Measurements from ENCODE around the gene C16orf89.
A peak's percentile ranks its signal among the peaks of the same experiment; 100 is the strongest.
"Not testable (repeated sequence)": the region's sequence is repeated elsewhere in the genome, so short reads cannot be mapped to it uniquely, and the experiment has no call there.

Gene C16orf89

DNA sequence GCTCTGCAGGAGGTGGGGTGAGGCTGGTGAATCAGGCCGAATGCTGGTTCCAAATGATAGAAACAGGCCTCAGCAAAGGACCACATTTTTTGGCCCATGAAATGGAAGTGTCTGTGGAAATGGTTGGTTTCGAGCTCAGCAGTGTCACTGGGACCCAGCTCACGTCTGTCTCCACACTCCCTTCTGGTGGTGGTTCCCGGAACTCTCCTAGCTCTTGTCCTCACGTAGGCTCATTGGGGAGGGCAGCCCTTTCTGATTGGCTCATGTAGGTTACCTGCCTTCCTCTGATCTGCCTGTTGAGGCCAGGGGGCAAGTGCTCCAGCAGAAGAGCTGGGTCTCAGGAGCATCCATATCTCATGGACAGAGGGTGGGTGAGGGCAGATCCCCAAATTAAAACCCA is 9.9 kb upstream of the C16orf89 start:
- DNase-seq (no peak), ATAC-seq (replicated peaks) (no peak)
- H3K9me3 Mint-ChIP-seq, result no peaks in the 10 kb centered on the region
- H3K27me3 Mint-ChIP-seq, result no peaks in the 10 kb centered on the region
- H3K4me1 Mint-ChIP-seq (ENCODE audit: low read depth in 2 of 2), result peaks cover 27% of the 10 kb centered on the region in 2 donors
- peak overlapping the region in 1 of 2 donors; percentile 78 for H3K27ac Mint-ChIP-seq
- peaks cover 55% of the 10 kb centered on the region for H3K36me3 Mint-ChIP-seq (ENCODE audit: insufficient read depth)
- H3K4me3 Mint-ChIP-seq, result no peak overlapping the region

DNA sequence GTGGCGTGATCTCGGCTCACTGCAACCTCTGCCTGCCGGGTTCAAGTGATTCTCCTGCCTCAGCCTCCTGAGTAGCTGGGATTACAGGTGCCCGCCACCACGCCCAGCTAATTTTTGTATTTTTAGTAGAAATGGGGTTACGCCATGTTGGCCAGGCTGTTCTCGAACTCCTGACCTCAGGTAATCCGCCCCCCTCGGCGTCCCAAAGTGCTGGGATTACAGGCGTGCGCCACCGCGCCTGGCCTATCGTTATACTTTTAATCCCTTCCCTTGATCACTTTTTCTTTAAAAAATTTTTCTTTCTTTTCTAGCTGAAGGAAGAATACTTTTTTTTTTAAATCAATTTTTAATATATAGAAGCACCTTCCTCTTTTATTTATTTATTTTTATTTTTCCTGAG is 8.0 kb upstream of the C16orf89 start:
- Mint-ChIP-seq H3K36me3 (ENCODE audit: insufficient read depth) (peaks cover 45% of the 10 kb centered on the region), H3K4me1 (ENCODE audit: low read depth in 2 of 2) (peaks cover 27% of the 10 kb centered on the region in 2 donors)
- DNase-seq; H3K9me3 Mint-ChIP-seq; H3K27me3 Mint-ChIP-seq; H3K4me3 Mint-ChIP-seq; ATAC-seq (replicated peaks); H3K27ac Mint-ChIP-seq: not testable (repeated sequence)

DNA sequence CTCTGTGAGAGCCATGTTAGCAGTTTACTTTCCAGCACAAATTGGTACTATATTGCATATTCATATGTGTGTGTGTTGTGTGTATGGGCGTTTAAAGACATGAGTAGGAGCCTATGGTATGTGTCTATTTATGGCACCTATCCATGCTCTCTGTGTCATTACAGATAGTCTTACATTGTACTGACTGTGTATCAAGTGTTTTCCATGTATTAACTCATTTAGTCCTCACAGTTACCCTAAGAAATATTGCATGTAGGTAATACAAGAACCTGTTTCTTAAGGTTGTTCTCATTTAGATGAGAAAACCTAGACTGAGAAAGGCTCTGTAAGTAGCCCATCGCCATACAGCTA is 7.5 kb upstream of the C16orf89 start:
- peak overlapping the region; percentile 96 for H3K4me3 Mint-ChIP-seq
- H3K27ac Mint-ChIP-seq, result peak overlapping the region; percentile 41 to 98
- H3K4me1 Mint-ChIP-seq (ENCODE audit: low read depth in 2 of 2), result peaks cover 27% of the 10 kb centered on the region in 2 donors
- no peaks in the 10 kb centered on the region for H3K9me3 Mint-ChIP-seq
- DNase-seq, result no peak
- no peak for ATAC-seq (replicated peaks)
- no peaks in the 10 kb centered on the region for H3K27me3 Mint-ChIP-seq
- H3K36me3 Mint-ChIP-seq (ENCODE audit: insufficient read depth), result peaks cover 45% of the 10 kb centered on the region

DNA sequence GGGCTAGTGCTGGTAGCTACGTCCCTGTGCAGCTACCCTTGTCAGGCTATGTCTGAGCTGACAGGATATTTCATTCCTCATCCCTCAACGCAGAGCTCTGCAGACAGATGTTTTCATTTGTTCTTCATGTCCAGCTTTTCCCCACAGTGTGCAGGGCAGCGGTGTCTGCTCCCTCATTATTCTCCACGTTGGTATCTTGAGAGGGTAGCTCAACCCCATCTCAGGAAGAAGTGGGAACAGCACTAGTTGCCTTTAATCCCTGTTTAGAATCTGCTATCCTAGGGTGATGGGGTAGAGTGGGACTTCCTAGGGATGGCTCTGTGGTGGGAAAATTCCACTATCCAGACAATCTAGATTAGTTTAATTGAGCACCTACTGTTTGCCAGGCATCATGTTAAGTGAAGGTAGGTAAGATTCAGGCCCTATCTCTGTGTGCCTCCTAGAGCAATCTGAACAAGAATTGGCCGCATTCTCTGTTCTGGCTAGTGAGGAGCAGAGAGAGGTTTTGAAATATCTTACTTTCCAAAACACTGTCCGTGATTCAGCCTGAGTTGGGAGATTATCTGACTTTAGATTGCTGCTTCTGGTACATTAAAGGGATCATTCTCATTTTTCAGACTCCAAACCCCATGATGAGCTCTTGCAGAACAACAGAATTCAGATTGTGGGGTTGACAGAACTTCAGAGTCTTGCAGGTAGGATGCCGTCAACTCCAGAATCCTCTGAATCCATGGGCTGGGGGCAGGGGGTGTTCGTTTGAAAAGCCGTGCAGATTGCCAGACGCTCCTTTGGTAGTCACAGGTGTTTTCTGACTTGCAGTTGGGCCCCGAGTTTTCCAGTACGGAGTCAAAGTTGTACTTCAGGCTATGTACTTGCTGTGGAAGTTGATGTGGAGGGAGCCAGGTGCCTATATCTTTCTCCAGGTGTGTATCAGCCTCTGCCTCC is 6.8 kb upstream of the C16orf89 start:
- peaks cover 42% of the 10 kb centered on the region for H3K36me3 Mint-ChIP-seq (ENCODE audit: insufficient read depth)
- no peaks in the 10 kb centered on the region for H3K27me3 Mint-ChIP-seq
- peaks cover 27% of the 10 kb centered on the region in 2 donors for H3K4me1 Mint-ChIP-seq (ENCODE audit: low read depth in 2 of 2)
- DNase-seq, result no peak
- ATAC-seq (replicated peaks), result no peak
- H3K9me3 Mint-ChIP-seq, result no peaks in the 10 kb centered on the region
- peak overlapping the region; percentile 98 to 99 for H3K27ac Mint-ChIP-seq
- peak overlapping the region; percentile 96 for H3K4me3 Mint-ChIP-seq

DNA sequence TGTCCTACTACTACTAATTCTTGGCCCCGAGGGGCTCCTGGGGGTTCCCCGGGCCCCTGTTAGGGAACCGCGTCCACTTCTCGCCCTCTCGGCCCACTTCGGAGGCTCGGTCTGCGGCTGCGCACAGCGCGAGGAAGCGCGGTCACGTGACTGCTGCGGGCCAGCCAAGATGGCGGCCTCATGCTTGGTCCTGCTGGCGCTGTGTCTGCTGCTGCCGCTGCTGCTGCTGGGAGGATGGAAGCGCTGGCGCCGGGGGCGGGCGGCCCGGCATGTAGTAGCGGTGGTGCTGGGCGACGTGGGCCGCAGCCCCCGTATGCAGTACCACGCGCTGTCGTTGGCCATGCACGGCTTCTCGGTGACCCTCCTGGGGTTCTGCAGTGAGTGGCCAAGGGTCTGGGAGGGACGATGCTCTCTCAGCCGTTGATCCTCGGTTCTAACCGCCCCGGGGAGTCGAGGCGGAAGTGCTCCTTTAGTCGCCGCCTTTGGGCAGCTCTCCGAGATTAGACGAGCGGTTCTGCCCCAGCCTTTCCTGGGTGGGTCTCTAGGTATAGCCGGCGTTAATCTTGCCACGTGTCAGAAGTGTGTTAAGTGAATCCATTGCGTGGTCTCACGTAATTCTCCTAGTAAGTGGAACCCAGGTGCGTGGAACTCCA is 6.1 kb upstream of the C16orf89 start, which contains the start of gene ALG1:
Gene ALG1 (plus strand): TSS at position 163 of the 653 bp plus-strand sequence. CDS start 7 bp downstream, at position 170.
- peak within 1 kb of the TSS; percentile 98 to 99 for H3K27ac Mint-ChIP-seq
- ATAC-seq (replicated peaks), result peak; percentile 92
- no peaks in the 10 kb centered on the region for H3K9me3 Mint-ChIP-seq
- peak; percentile 87 to 91 (median 88) for DNase-seq
- H3K36me3 Mint-ChIP-seq (ENCODE audit: insufficient read depth), result peaks cover 41% of the 10 kb centered on the region
- peaks cover 27% of the 10 kb centered on the region in 2 donors for H3K4me1 Mint-ChIP-seq (ENCODE audit: low read depth in 2 of 2)
- no peaks in the 10 kb centered on the region for H3K27me3 Mint-ChIP-seq
- peak within 1 kb of the TSS; percentile 96 for H3K4me3 Mint-ChIP-seq

DNA sequence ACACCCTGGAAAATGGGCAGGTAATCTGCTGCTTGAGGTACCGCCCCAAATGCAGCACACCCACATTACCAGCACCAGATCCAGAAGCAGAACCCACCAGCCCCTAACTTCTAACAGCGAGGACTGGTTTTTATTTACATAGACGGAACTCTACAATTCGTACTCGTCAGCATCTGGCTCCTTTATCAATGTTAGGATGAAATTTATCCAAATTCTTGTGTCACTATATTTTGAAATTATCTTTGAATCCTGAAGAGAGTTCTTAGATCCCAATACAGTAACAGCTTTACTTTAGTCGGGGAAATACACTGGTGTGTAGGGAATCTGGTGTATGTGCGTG is 5.6 kb upstream of the C16orf89 start:
- Mint-ChIP-seq H3K4me1 (ENCODE audit: low read depth in 2 of 2) (peaks cover 27% of the 10 kb centered on the region in 2 donors), H3K9me3 (no peaks in the 10 kb centered on the region), H3K27me3 (no peaks in the 10 kb centered on the region), H3K27ac (peak overlapping the region; percentile 98 to 99), H3K36me3 (ENCODE audit: insufficient read depth) (peaks cover 36% of the 10 kb centered on the region), H3K4me3 (peak overlapping the region; percentile 96)
- DNase-seq, result no peak
- ATAC-seq (replicated peaks), result no peak

DNA sequence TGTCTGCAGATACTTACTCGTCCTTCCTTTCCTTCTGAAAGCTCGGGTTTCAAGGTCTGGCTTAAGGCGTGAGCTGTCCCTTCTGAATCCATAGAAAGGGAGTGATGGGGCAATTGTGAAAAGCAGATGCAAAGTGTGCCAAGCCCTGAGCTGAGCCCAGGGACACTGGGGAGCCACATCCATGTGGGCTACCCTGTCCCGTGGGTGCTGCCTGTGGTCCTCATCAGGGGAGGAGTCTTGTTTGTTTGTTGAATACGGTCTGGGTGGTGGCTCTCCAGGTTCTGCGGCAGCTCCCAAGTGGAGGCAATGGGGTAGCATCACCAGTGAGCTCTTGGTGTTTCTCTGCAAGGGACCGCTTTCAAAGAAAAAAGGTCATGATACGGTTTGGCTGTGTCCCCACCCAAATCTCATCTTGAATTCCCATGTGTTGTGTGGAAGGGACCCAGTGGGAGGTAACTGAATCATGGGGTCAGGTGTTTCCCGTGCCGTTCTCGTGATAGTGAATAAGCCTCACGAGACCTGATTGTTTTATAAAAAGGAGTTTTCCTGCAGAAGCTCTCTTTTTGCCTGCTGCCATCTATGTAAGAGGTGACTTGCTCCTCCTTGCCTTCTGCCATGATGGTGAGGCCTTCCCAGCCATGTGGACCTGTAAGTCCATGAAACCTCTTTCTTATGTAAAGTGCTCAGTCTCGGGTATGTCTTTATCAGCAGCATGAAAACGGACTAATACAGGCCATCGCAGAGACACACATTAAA is 4.9 kb upstream of the C16orf89 start:
- H3K9me3 Mint-ChIP-seq, result no peaks in the 10 kb centered on the region
- peak overlapping the region; percentile 98 to 99 for H3K27ac Mint-ChIP-seq
- H3K27me3 Mint-ChIP-seq, result peaks cover 0 to 2% of the 10 kb centered on the region in 2 donors
- H3K36me3 Mint-ChIP-seq (ENCODE audit: insufficient read depth), result peaks cover 29% of the 10 kb centered on the region
- peak overlapping the region in 1 of 2 donors; percentile 96 for H3K4me3 Mint-ChIP-seq
- ATAC-seq (replicated peaks) (no peak), DNase-seq (no peak)
- H3K4me1 Mint-ChIP-seq (ENCODE audit: low read depth in 2 of 2), result peaks cover 27% of the 10 kb centered on the region in 2 donors

DNA sequence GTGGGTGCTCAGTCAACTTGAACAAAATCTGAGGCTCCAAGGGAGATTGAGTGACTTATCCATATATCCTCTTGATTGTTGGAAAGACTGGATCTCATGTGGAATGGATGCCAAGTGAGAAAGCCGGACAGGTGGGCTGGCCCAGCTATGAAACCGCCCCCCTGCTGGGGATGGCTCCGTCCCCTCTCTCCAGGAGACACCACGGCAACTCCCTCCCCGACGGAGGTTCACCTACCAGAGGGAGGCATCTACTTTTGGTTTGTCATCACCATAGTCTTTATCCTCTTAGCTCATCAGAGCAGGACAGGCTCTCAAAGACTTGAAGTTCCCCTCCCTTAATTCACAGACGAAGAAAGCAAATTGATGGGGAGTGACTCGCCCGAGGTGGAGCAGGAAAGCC is 4.1 kb upstream of the C16orf89 start:
- H3K27me3 Mint-ChIP-seq, result peaks cover 0 to 7% of the 10 kb centered on the region in 2 donors
- H3K9me3 Mint-ChIP-seq, result no peaks in the 10 kb centered on the region
- peak overlapping the region in 1 of 2 donors; percentile 45 for H3K4me3 Mint-ChIP-seq
- ATAC-seq (replicated peaks), result no peak
- H3K27ac Mint-ChIP-seq, result peak overlapping the region in 1 of 2 donors; percentile 98
- H3K4me1 Mint-ChIP-seq (ENCODE audit: low read depth in 2 of 2), result peaks cover 24 to 27% of the 10 kb centered on the region in 2 donors
- no peak for DNase-seq
- H3K36me3 Mint-ChIP-seq (ENCODE audit: insufficient read depth), result peaks cover 22% of the 10 kb centered on the region

DNA sequence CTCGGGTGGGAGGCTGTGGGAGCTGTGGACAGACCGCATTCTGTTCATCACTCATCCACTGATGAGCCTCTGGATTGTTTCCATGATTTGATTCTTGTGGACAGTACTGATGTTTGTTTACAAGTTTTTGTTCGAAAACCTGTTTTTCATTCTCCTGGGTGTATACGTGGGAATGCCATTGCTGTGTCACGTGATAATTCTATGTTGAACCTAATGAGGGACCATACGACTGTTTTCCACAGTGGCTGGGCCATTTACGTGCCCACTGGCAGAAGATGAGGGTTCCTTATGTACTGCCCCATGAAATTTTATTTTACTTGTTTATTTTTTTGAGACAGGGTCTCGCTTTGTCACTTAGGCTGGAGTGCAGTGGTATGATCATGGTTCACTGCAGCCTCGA is 3.3 kb upstream of the C16orf89 start:
- Mint-ChIP-seq H3K4me3 (no peak overlapping the region), H3K9me3 (no peaks in the 10 kb centered on the region), H3K27me3 (peaks cover 0 to 15% of the 10 kb centered on the region in 2 donors), H3K4me1 (ENCODE audit: low read depth in 2 of 2) (peaks cover 24 to 27% of the 10 kb centered on the region in 2 donors), H3K36me3 (ENCODE audit: insufficient read depth) (peaks cover 20% of the 10 kb centered on the region), H3K27ac (no peak overlapping the region)
- no peak for DNase-seq
- no peak for ATAC-seq (replicated peaks)

DNA sequence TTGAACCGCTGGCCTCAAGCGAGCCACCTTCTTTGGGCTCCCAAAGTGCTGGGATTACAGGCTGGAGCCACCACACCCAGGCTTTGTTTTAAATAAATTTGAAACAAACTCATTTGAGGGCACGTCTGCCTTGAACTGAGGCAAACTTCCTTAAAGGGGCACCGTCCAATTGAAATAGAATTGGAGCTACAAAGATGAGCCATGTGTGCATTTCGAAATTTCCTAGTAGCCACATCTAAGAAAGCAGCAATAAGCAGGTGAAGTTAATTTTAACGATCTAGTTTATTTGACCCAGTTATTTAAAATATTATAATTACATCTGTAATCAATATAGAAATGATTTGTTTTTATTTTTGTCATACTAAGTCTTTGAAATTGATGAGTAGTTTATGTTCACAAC is 755 bp upstream of the C16orf89 start:
- H3K4me1 Mint-ChIP-seq (ENCODE audit: low read depth in 2 of 2), result peaks cover 7 to 9% of the 10 kb centered on the region in 2 donors
- DNase-seq, result no peak
- H3K9me3 Mint-ChIP-seq, result no peaks in the 10 kb centered on the region
- peaks cover 10 to 35% of the 10 kb centered on the region in 2 donors for H3K27me3 Mint-ChIP-seq
- H3K27ac Mint-ChIP-seq, result no peak overlapping the region
- no peak overlapping the region for H3K4me3 Mint-ChIP-seq
- ATAC-seq (replicated peaks), result no peak
- peaks cover 3% of the 10 kb centered on the region for H3K36me3 Mint-ChIP-seq (ENCODE audit: insufficient read depth)

DNA sequence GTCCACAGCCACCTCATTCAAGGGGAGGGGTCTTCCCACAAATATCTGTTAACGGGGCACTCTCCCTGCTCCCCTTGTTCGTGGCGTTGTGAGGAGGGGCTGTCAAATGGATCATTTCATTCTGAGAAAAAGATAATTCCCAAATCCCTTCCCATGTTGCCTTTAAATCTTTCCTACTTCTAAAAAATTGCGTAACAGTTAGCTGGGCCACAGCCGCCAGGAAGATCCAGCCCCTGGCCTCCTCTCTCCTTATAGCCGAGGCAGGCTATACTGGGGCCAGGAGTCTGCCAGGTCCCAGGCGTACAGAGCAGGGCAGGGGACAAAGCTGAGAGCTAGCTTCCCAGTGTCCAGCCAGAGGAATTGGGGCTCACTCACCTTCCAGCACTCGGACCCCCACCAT is 430 bp downstream of the C16orf89 start:
- Mint-ChIP-seq H3K36me3 (ENCODE audit: insufficient read depth) (no peaks in the 10 kb centered on the region), H3K4me3 (no peak overlapping the region), H3K9me3 (no peaks in the 10 kb centered on the region), H3K27me3 (peaks cover 10 to 41% of the 10 kb centered on the region in 2 donors), H3K27ac (no peak overlapping the region), H3K4me1 (ENCODE audit: low read depth in 2 of 2) (no peaks in the 10 kb centered on the region)
- ATAC-seq (replicated peaks), result no peak
- DNase-seq, result no peak

DNA sequence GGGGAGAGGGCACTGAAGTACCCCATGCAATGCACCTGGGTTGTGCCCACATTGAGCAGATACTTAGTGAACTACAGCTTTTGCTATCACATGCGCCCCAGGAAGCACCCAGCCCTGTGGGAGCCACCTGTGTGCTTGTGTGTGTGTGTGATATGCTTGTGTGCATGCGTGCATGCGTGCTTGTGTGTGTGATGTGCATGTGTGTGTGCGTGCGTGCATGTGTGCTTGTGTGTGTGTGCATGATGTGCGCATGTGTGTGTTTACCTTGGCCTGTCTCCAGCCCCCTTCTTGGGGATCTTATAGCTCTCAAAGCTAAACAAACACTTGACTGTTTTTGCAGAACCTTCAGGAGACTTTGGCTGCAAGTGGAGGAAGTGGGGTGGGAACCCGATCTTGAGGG is 841 bp downstream of the C16orf89 start:
- H3K9me3 Mint-ChIP-seq, result no peaks in the 10 kb centered on the region
- H3K36me3 Mint-ChIP-seq (ENCODE audit: insufficient read depth), result no peaks in the 10 kb centered on the region
- DNase-seq, result no peak
- no peak overlapping the region for H3K4me3 Mint-ChIP-seq
- H3K4me1 Mint-ChIP-seq (ENCODE audit: low read depth in 2 of 2), result no peaks in the 10 kb centered on the region
- no peak overlapping the region for H3K27ac Mint-ChIP-seq
- ATAC-seq (replicated peaks), result no peak
- peaks cover 10 to 45% of the 10 kb centered on the region in 2 donors for H3K27me3 Mint-ChIP-seq

All from effector memory CD8-positive, alpha-beta T cell (primary cell).